ENCODE measurements around the gene ADI1.

ADI1 gene

DNA sequence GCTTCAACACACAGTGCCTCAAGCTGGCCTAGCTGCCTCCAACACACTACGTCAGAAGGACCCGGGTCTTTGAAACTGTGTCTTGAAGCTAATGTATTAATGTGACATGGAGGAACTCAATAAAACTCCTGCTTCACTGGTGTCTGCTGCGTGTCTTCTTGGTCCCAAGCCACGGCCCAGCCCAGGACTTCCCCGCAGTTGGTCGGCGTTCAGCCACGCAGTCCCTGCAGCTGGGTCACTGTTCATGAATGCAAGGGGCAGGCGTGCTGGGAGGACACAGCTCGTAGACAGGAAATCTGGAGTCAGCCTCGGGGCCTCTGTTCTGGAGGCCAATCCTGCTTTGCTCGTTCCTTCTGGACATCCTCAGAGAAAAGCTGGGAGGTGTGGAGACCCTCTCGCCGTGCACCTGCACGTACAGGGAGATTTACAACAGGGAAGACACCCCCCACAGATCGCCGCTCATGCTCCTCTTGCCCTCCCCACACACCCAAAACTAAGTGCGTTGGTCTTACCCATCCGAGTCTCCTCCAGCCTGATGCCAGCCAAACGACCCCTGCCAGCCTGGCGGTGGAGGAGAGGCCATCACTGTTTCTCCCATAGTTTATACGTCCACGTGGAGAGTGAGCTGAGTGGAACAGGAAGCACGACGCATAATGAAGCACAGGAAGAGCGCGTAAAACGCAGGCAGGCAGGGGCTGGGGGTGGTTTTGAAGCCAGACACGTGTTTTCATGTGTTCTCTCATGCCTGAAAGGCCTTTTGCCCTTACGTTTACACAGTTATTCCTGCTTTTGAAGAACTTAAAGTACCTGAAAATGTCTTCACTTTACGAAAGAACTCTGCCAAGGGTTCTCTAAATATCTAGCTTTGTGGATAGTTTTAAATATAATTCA, 39.7 kb downstream of the ADI1 start:
- DNase-seq = no peak

GRCh38 chr2:3478846-3479385, 40.4 kb downstream of the ADI1 start:
- no peak for DNase-seq

DNA sequence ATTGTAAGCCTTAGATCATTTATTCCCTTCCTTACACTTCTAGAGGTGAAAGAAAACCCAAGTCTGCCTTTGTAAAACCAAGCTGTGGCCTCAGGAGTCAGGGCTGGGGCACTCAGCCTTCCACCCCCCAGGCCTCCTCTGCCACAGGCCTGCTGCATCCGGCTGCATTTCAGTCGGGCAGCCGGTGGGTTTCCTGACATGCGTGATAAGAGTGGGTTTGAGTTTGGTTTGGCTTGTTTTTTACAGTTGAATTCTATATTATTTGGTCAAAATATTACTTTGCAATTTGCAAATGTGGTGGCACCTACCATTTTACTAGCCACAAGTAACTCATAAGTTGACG, 42.4 kb downstream of the ADI1 start:
- DNase-seq = no peak

DNA sequence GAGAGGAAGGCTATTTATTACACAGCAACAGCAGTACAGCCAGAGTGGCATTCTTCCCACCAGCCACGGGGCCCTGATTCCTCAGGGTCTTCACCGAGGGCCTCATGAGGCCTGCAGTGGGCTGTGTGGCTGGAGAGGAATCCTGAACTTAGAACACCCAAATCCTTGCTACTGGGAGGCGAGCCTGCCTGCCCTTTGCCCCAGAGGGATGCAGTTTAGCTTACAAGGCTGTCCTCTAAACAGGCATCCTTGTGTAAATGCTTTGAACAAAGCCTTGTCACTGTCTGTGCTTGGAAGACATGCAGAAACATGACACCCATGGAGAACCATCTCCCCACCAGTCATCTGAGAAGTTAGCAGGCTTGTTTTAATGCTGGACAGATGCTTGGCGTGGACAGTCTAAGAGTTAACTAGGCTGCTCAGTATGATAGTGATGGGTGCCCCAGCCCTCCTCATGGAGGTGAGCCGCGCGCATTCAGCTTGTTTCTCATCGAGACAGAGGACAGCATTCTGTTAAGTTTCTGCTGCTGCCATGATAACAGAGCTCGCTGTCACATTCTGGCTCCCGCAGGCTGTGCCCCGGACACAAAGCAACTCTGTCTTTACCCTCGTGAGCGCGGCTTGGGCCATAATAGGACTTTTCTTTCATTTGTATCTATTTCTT, 42.9 kb downstream of the ADI1 start:
- DNase-seq = no peak

DNA sequence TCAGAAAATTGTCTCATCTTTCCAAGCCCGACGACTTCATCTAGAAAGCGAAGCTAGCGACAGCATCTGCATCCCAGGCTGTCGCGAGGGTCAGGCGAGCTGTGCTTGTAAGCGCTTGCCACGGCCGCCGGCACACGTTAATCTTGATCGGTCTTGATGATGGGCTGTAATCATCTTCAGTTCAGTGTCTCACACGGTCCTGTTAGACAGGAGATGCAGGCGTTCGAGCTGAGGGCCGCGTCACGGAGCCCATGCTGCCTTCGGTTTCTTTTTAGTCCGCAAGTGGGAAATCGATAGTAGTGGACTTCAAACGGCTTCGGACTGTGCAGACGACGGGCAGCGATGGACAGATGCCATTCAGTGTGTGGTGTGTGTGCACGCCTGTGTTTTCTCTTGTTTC, 43.6 kb downstream of the ADI1 start:
- DNase-seq = no peak

DNA sequence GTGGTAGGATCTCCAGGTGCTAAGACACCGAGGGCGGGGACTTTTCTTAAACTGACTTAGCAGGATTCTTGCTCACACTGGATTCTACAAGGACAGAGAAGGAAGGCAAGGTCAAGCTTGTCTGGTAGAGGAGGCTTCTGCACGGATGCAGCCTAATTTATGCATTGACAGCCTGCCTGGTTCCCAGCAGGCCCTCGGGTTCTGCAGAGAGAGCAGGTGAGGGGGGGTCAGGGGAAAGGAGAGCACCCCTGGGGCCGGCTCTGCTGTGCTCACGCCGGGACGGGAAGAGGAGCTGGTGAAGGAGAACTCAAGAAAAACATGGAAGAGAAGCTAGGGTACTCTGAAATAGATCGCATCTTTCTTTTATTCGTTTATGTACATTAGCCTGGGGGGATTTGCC, 46.4 kb downstream of the ADI1 start:
- DNase-seq = no peak

GRCh38 chr2:3472296-3472695, 47.0 kb downstream of the ADI1 start:
- no peak for DNase-seq

GRCh38 chr2:3470856-3471737, 48.2 kb downstream of the ADI1 start:
- DNase-seq = no peak

DNA sequence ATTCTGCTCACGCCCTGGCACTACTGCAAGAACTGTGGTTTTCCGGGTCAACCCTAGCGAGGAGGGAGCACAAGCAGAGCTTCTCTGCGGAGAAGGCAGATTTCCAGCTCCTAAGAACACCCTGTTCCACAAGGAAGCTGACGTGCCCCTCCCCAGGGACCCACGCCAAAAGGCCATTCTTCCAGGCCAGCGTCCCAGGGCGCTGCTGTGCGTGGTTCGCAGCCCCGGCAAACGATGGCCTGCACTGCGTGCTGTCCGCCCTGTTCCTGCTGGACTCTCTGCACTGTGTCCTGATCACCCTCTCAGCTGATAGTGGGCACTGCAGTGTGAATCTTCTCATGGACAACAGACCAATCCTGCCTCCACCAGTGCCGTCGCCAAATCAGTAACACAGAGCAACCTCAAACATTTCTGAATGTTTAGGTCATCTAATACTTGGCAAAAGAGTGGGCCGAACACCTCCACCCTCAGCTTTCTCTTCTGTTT, 49.1 kb downstream of the ADI1 start:
- no peak for DNase-seq

DNA sequence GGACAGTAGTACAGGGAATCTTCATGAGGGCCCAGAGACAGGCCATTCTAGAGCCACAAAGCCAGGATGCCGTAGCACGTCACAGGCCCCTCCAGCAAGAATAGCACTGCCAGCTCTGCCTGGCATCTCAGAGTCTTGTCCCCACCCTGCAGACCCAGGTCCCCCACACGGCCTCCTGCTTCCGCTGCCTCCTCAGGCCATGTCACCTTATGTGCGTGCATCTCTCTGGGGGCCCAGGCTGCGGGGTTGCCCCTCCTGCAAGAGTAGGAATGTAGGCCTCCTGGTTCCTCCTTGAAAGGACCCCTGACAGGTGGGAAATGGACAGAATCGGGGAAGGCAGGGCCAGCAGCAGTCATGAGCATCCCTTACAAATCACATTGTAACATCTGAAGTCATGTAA, 49.8 kb downstream of the ADI1 start:
- DNase-seq = no peak

- no peak for DNase-seq
Observed at GRCh38 chr2:3468296-3468988, 50.9 kb downstream of the ADI1 start.

GRCh38 chr2:3467654-3468053, 51.7 kb downstream of the ADI1 start:
- no peak for DNase-seq

DNA sequence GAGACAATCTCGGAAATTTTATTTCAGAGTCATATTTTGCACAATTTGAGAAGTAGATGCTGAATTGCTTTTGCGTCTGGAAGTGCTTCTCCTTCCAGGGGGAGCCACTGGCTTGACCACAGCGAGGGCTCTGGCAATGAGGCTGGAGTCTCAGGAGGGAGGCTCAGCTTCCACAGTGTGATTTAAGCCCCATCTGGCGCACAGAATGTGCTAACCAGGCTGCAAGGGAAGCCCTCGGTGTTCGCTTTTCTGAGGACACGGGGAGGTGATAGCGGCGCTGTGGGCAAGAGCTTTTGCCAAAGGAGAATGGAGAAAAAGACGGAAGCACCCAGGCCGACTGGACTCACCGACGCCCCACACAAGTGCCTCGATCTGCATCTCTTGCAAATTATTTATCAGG, 52.4 kb downstream of the ADI1 start:
- no peak for DNase-seq

DNA sequence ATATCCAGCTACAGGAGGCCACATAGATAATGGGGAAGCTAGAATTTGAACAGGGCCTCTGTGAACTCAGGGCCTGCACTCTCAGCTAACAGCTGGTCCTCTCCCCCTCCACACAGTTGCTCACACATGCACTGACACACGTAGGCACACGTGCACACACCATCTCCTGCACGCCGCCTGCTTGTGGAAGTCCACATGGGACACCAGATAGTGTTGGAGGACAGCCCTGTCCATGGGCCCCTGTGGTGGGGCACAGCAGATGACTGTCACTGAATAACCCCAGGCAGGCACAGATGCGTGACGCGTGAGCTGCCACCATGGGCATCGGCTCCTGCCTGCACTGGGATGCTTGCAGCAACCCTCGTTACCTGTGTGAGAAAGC, 52.9 kb downstream of the ADI1 start:
- DNase-seq = no peak

GRCh38 chr2:3465844-3466481, 53.4 kb downstream of the ADI1 start:
- no peak for DNase-seq

DNA sequence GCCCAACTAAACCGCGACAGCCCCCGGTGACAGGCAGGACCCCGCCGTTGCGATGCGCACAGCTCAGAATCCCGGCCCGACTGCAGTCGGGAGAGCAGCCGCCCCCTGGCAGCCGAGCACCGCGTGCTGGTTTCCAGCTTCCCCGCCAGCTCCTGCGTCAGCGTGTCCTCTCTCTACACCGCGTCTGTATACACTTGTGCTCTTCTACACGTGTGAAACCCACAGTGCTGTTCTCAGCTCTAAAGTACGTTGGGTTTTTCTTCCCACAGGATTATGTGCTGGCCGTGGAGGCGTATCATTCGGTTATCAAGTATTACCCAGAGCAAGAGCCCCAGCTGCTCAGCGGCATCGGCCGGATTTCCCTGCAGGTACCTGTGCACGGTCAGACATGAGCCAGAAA, 54.0 kb downstream of the ADI1 start:
- DNase-seq = no peak

DNA sequence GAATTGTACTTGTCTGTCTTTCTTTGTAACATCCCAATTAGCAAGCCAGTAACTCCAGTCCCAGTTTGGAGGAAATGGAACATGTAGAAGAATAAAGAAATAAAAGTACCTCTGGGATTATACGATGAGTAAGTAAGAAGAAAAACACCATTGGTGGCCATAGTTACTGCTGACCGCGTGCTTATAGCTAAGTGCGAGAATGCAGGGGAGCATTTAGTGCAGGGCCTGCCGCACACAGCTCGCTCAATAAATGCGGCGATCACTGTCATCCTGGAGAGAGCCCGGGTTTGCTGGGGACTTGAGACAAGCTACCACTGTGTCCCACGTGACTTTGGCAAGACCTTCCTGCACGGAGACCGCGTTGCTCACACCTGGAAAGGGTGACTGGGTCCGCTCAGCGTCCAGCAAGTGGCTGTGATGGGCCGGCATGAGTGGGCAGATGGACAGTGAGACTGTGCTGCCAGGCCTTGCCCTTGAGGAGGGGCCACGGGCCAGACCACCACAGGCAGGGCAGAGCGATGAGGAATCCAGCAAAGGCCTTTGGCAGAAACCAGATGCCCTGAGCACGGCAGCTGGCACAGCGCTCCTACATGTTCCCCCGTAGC, 54.8 kb downstream of the ADI1 start:
- no peak for DNase-seq

GRCh38 chr2:3463944-3464343, 55.4 kb downstream of the ADI1 start:
- no peak for DNase-seq

DNA sequence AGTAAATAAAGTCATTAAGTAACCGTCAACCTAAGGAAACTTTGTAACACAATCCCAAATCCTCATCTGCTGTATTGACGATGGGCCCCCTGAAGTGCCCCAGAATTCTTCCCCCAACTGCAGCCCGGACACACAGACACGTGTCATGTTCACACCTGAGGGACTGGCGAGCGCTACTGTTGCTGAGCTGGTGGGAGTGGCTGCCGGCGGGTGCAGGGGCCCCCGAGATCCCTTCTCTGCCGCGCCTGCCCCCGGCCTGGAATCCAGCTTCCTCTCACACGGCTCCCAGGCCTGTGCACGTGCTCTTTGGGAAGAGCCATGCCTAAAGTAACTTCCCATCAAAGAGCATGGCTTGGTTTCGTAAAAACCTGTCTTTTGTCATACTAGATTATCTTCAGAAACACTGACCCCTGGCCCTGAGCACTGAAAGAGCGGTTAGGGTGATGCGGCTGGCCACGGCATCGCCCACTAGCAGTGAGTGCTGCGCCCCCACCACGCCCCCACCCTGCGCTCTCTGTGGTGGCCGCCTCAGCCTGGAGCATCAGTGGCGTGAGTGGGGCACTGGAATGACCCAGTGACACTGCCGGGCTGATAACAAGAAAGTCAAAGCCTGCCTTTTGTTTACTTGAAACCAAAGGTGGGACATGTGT, 56.0 kb downstream of the ADI1 start:
- DNase-seq = no peak

DNA sequence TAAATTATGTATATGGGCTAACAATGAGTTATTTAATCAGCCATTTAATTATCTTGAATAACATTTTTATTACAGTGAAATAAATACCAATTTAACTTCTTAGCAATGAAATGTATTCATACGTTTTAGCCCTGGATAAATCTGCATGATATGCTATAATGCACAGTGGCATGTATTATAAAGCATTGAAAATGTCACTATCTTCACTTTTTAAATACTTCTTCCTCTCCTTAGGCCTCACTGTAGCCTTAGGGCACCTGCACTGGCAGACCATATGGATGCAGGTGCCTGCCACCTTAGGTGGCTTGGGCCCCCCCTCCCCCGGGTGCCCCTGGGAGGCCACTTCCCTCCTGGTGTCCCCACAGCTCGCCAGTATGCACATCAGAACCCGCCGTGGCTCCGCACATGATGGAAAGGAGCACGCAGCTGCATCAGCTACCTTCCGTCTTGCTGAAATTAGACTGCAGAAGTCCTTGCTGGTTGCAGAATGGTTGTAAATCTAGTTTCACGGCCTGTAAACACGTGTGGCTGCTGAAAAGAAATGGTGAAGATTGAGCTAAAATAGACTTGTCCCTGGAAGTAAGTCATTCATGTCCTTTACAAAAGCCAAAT, 56.7 kb downstream of the ADI1 start:
- DNase-seq = no peak
